ENCODE results near the gene LARGE2.

The LARGE2 gene

GRCh38 chr11:45917623-45918330 lies 4.7 kb upstream of the LARGE2 start, which contains the start of gene PEX16:
Gene PEX16 (minus strand): TSS chr11:45917877. CDS start chr11:45917811, 66 bp downstream.
- DNase-seq = peak; percentile 93

- peak; percentile 44 for DNase-seq
These were observed 4.0 kb upstream of the LARGE2 start for GRCh38 chr11:45918331-45918941.

GRCh38 chr11:45918962-45919675 lies 3.3 kb upstream of the LARGE2 start:
- DNase-seq = no peak

- DNase-seq = no peak
These were observed 2.5 kb upstream of the LARGE2 start for GRCh38 chr11:45919806-45920530.

GRCh38 chr11:45920531-45921477 lies 1.7 kb upstream of the LARGE2 start:
- no peak for DNase-seq

GRCh38 chr11:45921561-45922424 lies 663 bp upstream of the LARGE2 start:
- DNase-seq = no peak

GRCh38 chr11:45924036-45924915 lies 1.8 kb downstream of the LARGE2 start:
- no peak for DNase-seq

GRCh38 chr11:45924927-45925326 lies 2.5 kb downstream of the LARGE2 start:
- DNase-seq = no peak

GRCh38 chr11:45925550-45925949 lies 3.1 kb downstream of the LARGE2 start:
- DNase-seq = no peak

- no peak for DNase-seq
These were observed 3.5 kb downstream of the LARGE2 start for GRCh38 chr11:45926001-45926401.

GRCh38 chr11:45926536-45927331 lies 4.3 kb downstream of the LARGE2 start:
- no peak for DNase-seq

- no peak for DNase-seq
These were observed 4.9 kb downstream of the LARGE2 start for GRCh38 chr11:45927332-45927683.

GRCh38 chr11:45927684-45928413 lies 5.4 kb downstream of the LARGE2 start:
- no peak for DNase-seq

GRCh38 chr11:45928535-45929215 lies 6.2 kb downstream of the LARGE2 start:
- no peak for DNase-seq

- DNase-seq = no peak
These were observed 7.1 kb downstream of the LARGE2 start for GRCh38 chr11:45929486-45930030.

- peak; percentile 5 for DNase-seq
These were observed 7.8 kb downstream of the LARGE2 start for GRCh38 chr11:45930031-45930794.

Measured in DMS 273 treated with DMSO at 0.1 percent for 48 hours (cell line).